GM10847 (cell line): Measurements from ENCODE around the gene SRSF4.

Source experiments
- POLR2A ChIP-seq: IDR thresholded peaks from 2 replicates; pipeline ENCODE4 v1.6.1; 2011; ENCODE audit not compliant: insufficient read length; ENCODE audit errors: extremely low read depth

Gene SRSF4

DNA sequence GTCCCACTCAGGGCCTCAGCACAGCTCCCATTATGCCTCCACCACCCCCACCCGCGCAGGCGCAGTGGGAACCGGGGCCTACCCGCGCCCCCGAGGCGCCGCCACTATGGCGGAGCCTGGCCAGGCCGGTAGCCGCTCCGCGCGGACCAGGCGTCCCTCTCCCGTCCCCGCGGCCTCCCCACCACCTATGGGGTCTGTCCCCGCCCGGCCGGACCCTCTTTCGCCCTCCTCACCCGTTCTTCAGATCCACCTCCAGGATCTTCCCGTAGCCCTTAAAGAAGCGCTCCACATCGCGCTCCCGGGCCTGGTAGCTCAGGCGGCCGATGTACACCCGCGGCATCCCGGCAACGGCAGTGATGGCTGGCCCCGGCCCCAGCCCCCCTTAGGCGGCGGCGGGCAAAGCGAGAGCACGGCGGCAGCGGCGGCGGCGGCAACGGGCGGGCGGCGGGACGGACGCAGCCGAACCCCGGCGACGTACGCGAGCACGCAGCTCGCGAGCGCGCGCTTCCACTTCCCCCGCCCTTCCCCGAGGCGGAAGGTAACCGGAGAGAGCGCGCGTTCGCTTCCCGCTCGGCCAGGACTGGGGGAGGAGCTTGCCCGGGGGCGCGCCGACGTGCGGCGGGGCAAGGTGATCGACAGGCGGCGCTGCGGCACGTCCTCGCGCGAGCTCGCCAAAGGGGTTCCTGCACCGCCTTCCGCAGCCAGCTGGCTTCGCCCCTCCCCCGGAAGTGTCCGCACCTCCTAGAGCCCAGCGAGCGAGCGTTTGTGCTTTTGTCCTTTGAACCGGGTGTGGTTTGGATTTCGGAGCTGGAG lies at the start of gene SRSF4:
TSS of gene SRSF4 (minus strand) at position 488 of the 813 bp plus-strand sequence. CDS start at position 340, 148 bp downstream.
- TF ChIP-seq POLR2A: peak; percentile 73

- TF ChIP-seq POLR2A: peak; percentile 73
Observed at GRCh38 chr1:29230553-29231378, 49.1 kb upstream of the SRSF4 start, which contains the start of gene MECR. MECR (minus strand) TSS chr1:29230934; CDS start chr1:29230906, 28 bp downstream.

GRCh38 chr1:29230204-29230552 lies 48.5 kb upstream of the SRSF4 start:
- no peak for TF ChIP-seq POLR2A

- TF ChIP-seq POLR2A: no peak
Observed at GRCh38 chr1:29227511-29227910, 45.8 kb upstream of the SRSF4 start.

- TF ChIP-seq POLR2A: no peak
Observed at GRCh38 chr1:29225361-29225760, 43.7 kb upstream of the SRSF4 start.

GRCh38 chr1:29224356-29224837 lies 42.7 kb upstream of the SRSF4 start:
- no peak for TF ChIP-seq POLR2A

DNA sequence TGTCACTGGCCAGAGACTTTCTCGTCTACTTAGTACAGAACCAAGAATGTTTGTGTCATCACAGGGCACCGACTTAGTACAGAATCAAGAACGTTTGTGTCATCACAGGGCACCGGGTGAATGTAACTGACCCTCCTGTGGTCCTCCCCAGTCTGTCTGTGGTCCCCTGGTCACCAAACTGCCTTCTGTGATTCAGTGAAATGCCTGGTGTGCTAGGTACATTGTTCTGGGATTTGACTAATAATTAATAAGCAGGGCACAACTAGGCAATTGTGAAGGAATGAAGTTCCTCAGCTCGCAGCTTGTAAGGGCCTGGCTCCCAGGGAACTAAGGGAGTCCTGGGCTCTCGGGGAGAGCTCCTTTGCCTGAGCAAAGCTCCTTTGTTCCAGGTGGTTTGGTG lies 41.8 kb upstream of the SRSF4 start:
- TF ChIP-seq POLR2A: no peak

DNA sequence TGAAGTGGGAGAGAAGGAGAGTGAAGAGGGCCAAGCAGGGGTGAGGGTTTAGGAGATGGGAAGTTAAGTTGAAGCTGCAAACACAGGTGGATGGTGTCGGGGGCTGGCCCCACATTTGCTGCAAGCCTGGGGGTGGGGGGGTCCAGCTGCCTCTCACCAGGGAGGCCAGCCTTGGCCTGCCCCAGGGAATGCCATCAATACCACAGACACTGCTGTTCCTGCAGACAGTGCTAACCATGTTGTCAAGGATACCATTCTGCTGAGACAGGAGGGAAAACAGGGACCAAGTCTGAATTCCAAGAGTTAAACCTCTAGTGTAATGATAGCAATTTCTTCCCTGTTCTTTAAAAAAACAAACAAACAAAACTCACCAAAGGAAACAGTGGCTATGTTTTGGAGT lies 41.0 kb upstream of the SRSF4 start:
- no peak for TF ChIP-seq POLR2A

- no peak for TF ChIP-seq POLR2A
Observed at GRCh38 chr1:29221296-29221695, 39.6 kb upstream of the SRSF4 start.

GRCh38 chr1:29218223-29218622 lies 36.5 kb upstream of the SRSF4 start:
- TF ChIP-seq POLR2A: no peak

DNA sequence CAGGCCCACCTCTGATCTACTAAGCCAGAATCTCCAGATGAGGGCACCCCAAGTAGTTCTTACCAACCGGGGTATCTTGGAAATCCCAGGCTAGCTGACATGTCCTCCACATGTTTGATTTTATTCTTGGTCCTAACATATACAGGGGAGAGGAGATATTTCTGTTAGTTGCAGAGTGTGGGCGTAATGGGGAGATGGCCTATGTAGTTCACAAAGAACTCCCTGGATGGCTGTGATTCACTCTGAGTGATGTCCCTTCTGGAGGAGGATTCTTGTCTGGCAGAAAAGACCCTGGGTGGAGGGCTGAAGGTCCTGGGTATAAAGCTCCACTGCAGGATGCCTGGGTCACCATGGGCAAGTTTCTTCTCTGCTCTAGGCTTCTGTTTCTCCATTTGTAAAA lies 35.9 kb upstream of the SRSF4 start:
- no peak for TF ChIP-seq POLR2A

DNA sequence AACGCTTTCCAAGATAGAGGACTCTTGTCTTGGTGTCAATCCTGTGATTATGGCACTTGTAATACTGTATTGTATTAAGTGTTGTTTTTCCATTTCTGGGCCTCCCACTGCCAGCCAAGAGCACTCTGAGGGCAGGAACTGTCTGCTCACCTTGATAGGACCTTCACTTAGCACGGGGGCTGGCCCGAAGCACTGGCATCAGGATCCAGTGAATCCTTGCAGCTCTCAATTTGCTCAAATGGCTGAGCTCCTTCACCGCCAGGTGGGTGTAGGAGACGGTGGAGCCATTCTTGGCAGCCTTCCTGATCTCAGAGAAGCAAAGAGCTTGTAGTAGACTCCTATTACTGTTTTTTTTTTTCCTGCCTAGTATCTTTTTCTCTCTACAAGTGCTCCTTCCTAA lies 31.4 kb upstream of the SRSF4 start:
- TF ChIP-seq POLR2A: no peak

DNA sequence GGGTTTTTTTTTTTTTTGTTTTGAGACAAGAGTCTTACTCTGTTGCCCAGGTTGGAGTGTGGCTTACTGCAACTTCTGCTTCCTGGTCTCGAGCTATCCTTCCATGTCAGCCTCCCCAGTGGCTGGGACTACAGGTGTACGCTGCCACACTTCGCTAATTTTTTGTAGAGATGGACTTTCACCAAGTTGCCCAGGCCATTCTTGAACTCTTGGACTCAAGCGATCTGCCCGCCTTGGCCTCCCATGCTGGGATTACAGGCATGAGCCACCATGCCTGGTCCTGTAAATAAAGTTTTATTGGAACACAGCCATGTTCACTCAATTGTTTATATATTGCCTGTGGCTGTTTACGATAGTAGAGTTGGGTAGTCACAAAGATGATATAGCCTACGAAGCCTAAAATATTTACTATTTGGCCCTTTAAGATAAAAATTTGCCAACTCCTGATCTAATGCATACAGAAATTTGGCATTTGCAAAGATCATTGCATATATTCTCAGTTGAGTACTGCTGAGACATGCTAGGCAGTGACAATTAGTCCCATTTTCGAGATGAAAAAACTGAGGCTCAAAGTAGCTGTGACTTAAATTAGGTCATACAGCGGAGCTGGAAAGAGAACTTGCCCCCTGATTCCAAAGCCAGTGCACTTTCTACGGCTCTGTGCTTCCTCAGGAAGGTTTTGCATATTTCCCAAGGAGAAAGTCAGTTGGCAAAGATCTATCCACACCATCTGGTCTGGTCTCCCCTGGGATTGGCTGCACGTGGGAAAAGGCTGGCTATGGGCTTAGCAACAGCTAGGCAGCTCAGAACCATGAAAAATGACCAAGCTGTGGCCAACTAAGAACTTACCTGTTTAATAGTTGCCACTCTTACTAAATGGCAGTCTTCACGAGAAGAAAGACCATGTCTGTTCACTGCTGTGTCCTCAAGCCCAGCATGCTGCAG lies 29.7 kb upstream of the SRSF4 start:
- no peak for TF ChIP-seq POLR2A

DNA sequence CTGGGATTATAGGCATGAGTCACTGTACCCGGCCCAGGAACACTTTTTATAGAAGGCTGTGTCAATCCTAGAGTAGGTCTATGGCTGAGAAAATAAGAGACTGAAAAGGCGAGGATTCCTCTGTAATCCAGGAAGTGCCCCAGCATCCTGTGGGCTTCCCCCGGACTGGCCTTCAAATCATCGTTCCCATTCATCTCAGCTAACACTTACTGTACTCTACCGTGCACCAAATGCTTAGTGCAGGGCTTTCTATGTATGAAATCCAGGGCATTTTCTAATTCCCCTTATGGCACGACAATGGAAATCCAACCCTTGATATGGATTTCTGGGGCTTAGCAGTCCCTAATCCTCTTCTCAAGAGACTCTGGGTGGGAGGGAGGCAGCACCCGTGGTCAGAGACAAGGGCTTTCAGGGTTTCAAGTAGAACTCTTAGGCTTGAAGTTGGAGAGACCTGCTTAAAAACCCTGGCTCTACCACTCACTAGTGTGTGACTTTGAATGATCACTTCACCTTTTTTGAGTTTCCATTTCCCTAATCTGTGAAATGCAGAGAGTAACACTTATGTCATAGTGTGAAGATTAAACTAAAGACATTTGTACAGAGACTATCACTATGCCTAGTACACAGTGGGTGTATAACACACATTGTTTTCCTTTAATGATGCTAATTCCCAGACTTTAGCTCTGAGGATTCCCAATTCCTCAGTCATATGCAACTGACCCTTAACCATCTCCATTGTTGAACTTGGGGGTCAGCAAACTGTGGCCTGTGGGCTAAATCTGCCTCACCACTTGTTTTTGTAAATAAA lies 28.8 kb upstream of the SRSF4 start:
- no peak for TF ChIP-seq POLR2A

DNA sequence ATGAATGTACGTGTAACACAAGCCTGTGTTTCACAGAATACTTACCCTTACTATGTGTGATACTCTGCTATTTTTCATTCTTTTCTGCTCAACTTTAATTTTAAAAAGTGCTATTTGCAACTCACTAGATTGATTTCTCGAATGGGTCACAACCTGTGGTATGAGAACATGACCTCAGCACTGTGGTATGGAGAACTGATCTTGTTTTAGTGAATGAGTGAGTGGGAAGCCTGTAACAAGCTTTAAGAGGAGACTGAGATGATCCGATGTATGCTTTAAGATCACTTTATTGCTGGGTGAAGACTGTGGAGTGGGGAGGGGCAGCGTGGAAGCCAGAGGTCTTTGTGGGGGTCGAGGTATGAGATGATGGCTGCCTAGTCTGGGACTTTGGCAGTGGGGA lies 27.5 kb upstream of the SRSF4 start:
- no peak for TF ChIP-seq POLR2A

DNA sequence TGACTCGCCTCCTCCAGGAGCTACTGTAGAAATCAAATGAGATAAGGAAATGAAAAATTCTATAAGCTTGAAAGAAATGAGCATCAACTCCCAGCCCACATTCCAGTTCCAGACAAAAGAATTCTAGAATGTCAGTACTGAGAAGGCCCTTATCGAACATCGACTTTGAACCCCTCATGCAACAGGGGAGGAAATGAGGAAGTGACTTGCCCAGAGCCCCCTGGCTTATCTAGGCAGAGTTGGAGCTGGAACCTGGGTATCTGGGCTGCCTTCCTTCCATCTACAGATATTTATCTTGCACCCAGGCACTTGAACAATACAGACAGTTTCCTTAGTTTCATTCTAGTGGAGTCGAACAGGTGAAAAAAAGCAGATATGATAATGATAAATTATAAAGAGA lies 26.7 kb upstream of the SRSF4 start:
- TF ChIP-seq POLR2A: no peak
